Sciatic nerve (tissue), 2 donors: ENCODE measurements around the gene SYNDIG1. TPM values are rescaled to one million over a fixed set of nuclear protein-coding genes. Genes with fewer than 3 reads are reported as not detected.
"Not testable (repeated sequence)": the region's sequence is repeated elsewhere in the genome, so short reads cannot be mapped to it uniquely, and the experiment has no call there.

Experiments
- ATAC-seq: fragments of 200-7000 bp; cut with Tn5 transposase; one replicate; pipeline ENCODE4 v1.9.1; 2020; ENCODE audit warnings: mild to moderate bottlenecking, moderate library complexity
- DNase-seq: peaks from one replicate; pipeline ENCODE4 v3.0.0-alpha.2; 2020; ENCODE audit warnings: low spot score
- intact Hi-C: fragments of 100-400 bp; cut with DNase I; formaldehyde crosslinking; loops from one replicate; pipeline ENCODE4 v1.14.2; 2022
- total RNA-seq: library from RNA; stranded (reverse); fragmentation: NEBNext Ultra II Directional; extraction: Animal tissue kit (Norgen Biotek cat#: 25700); gene quantifications from one replicate; pipeline ENCODE4 v1.2.1, GENCODE V29; 2021
- donor health status: DM: no; HTN: no; CAD: no.
- donor health status: DM: no; HTN: no; CAD: no.

The SYNDIG1 gene
- total RNA-seq, 1 donor from 2014 or later, result 17.9 TPM

- no peak for ATAC-seq
- no peak for DNase-seq
These were observed 143.7 kb downstream of the SYNDIG1 start for GRCh38 chr20:24612799-24613775.

GRCh38 chr20:24614341-24614740 lies 144.9 kb downstream of the SYNDIG1 start:
- no peak for DNase-seq
- no peak for ATAC-seq
- intact Hi-C loops, result no loop called here

More at GRCh38 chr20:24612799-24613775, 143.7 kb downstream of the SYNDIG1 start:
- intact Hi-C loops, result no loop called here

DNA sequence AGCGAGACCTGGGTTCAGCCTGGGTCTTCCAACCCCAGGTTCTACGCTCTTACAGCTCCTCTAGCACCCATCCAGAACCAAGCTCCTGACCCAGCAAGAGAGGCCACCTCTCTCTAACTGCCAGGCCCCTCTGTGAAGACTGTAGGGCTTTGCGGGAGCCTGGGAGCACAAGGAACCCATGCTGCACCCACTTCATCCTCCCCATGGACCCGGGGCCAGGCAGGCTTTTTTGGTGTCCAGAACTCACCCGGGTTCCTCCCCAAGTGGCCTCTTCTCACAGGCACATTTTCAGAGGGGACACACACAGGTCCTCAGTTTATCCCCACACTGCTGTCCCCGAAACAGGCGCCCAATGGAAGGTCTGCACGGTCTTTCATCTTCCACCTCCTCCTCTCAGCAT lies 145.9 kb downstream of the SYNDIG1 start:
- intact Hi-C loops, result no loop called here
- DNase-seq, result no peak
- ATAC-seq, result no peak

GRCh38 chr20:24616258-24617079 lies 147.0 kb downstream of the SYNDIG1 start:
- intact Hi-C loops, result no loop called here
- ATAC-seq, result no peak
- DNase-seq, result no peak

- ATAC-seq, result no peak
- intact Hi-C loops, result no loop called here
- no peak for DNase-seq
These were observed 147.6 kb downstream of the SYNDIG1 start for GRCh38 chr20:24617080-24617432.

DNA sequence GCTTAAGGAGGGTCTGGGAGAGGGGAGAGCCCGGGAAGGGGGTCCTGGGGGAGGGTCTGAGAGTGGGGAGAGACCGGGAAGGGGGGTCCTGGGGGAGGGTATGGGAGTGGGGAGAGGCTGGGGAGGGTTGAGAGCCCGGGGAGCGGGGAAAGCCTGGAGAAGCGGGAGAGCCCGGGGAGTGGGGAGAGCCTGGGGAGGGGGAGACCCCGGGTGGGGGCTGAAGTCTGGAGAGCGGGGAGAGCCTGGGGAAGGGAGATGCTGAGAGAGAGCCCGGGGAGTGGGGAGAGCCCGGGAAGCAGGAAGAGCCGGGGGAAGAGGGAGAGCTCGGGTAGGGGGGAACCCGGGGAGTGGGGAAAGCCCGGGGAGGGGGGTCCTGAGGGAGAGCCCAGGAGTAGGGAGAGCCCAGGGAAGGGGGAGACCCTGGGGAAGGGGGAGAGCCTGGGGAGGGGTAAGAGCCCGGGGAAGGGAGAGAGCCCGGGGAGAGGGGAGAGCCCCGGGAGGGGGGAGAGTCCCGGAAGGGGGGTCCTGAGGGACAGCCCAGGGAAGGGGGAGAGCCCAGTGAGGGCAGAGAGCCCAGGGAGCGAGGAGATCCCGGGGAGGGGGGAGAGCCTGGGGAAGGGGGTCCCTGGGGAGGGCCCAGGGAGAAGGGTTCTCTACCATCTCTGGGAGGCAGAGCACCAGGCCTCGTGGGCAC lies 148.5 kb downstream of the SYNDIG1 start:
- intact Hi-C loops, result no loop called here
- ATAC-seq (peak; percentile 10), DNase-seq (no peak)

- ATAC-seq (no peak), DNase-seq (no peak)
- intact Hi-C loops, result no loop called here
These were observed 149.3 kb downstream of the SYNDIG1 start for GRCh38 chr20:24618739-24619138.

- no peak for ATAC-seq
- no peak for DNase-seq
- intact Hi-C loops, result no loop called here
These were observed 149.8 kb downstream of the SYNDIG1 start for GRCh38 chr20:24619212-24619611.

DNA sequence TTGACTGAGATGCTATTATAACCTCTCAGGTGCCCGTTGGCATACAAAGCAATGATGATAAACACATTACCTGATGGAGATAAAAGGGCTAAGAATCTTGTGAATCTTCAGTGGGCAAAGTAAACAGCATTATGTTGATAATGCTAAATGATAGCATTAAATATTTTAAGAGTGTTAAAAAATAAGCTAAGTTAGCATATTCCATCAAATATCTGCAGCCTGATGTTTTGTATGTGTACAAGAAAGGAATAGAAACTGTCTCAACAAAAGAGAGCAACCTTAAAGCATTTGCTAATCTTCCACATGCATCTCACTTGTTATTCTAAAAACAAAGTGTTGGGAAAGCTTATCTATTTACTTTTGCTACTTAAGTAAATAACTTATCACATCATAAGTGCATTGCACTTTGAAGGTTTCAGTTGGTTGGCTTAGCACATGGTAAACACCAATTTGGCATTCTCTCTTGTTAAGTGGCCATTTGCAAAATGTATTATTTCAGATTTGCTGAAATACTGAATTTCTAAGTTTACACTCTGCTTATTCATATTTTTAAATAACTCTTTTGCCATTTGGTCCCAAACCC lies 151.6 kb downstream of the SYNDIG1 start:
- ATAC-seq (no peak), DNase-seq (no peak)
- intact Hi-C loops, result no loop called here

GRCh38 chr20:24622856-24623255 lies 153.4 kb downstream of the SYNDIG1 start:
- intact Hi-C loops, result no loop called here
- ATAC-seq (peak; percentile 44), DNase-seq (no peak)

GRCh38 chr20:24626141-24626540 lies 156.7 kb downstream of the SYNDIG1 start:
- DNase-seq, intact Hi-C loops, ATAC-seq: not testable (repeated sequence)

DNA sequence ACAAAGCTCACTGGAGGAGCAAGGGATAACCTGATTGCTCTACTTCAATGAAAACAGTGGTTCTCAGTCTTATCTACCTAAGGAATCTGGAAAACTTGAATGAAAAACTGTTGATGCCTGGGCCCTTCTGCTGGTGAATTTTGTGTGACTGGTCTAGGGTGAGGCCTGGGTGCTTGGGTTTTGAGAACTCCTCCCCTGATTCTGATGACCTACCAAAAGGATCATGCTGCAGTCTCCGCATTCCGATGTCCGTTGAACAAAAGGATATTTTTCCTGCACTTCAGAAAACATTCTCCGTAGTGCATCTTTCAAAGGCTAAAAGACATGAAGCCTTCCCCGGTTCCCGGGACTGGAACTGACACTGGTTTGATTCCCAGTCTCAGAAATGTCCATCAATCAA lies 157.9 kb downstream of the SYNDIG1 start:
- no peak for DNase-seq
- ATAC-seq, result no peak
- intact Hi-C loops, result no loop called here

DNA sequence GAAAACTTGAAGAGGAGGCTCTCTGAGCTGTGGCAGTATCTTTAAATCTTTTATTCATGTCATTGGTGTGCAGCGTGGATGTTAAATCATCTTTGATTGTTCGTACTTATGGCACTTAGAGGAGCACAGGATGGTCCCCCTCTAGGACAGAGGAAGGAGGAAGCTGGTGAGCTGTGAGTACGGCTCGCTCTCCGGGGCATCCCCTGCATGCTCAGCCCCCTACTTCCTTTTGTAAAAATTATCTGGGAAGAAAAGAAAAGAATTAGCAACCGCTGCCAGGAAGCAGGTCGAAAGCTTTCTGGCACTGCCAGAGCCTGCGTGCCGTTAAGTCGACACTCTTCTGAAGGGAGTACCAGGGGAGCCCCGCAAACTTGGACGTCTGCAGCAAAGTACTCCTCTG lies 158.5 kb downstream of the SYNDIG1 start:
- intact Hi-C loops, result no loop called here
- DNase-seq (no peak), ATAC-seq (no peak)

DNA sequence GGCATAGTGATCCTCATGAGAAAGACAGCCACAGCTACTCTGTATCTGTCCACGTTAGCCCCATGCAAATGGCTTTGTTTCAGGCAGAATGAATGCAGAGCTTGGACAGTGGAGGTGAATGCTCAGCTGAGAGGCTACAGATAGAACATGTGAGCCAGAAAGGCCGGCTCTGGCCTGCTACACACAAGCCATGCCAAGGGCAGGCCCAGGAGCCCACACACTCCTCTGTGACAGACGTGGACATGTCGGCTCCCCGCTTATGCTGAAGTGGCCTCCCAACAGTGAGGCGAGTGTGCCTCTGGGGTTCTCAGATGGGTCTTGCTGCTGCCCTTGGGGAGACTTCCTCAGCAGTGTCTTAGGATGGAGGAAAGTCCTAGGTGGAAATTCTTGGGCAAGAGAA lies 159.6 kb downstream of the SYNDIG1 start:
- ATAC-seq, result no peak
- intact Hi-C loops, result no loop called here
- no peak for DNase-seq

- ATAC-seq (no peak), DNase-seq (no peak)
- intact Hi-C loops, result no loop called here
These were observed 160.2 kb downstream of the SYNDIG1 start for GRCh38 chr20:24629668-24630067.

- no peak for DNase-seq
- intact Hi-C loops, result no loop called here
- ATAC-seq, result no peak
These were observed 161.2 kb downstream of the SYNDIG1 start for GRCh38 chr20:24630486-24631172.

DNA sequence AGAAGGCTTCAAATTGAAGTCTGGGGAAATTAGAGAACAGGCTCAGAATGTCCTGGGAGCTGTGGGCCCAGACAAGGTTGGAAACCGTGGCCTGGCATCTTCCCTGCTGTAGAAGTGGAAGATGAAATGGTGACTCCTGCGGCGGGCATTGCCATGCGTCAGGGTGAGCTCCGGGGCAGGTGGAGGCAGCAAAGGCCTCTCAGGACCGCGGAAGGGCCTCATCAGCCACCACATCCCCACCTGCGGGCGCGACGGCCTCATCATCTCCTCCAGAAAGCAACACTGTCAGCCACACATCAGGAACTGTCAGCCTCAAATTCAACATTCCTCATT lies 161.7 kb downstream of the SYNDIG1 start:
- intact Hi-C loops, result no loop called here
- DNase-seq, result no peak
- ATAC-seq, result no peak

GRCh38 chr20:24632581-24632980 lies 163.2 kb downstream of the SYNDIG1 start:
- intact Hi-C loops, result no loop called here
- DNase-seq, result no peak
- no peak for ATAC-seq

- intact Hi-C loops, result no loop called here
- DNase-seq (no peak), ATAC-seq (no peak)
These were observed 163.6 kb downstream of the SYNDIG1 start for GRCh38 chr20:24633026-24633425.
